ENCODE results near the gene SNX9. TPM values are rescaled to one million over a fixed set of nuclear protein-coding genes. Genes with fewer than 3 reads are reported as not detected.

Gene SNX9
- total RNA-seq, 1 experiment from 2014 or later = 31.3 TPM

GRCh38 chr6:157961832-157962575 lies 139.0 kb downstream of the SNX9 start:
- Histone ChIP-seq H3K9ac (ENCODE audit: extremely low read depth, insufficient read length, low read length) (no peak overlapping the region), H3K18ac (ENCODE audit: insufficient read length, low read depth, low read length) (no peak overlapping the region), H3K9me3 (ENCODE audit: control insufficient read depth, low read depth, low read length) (peaks cover 6% of the 10 kb centered on the region), H4K91ac (ENCODE audit: insufficient read length, low read depth, low read length) (no peak overlapping the region), H3K27ac (ENCODE audit: insufficient read length, low read depth, low read length) (no peak overlapping the region), H2BK120ac (ENCODE audit: low read depth, low read length, poor library complexity, severe bottlenecking) (no peak overlapping the region), H2BK20ac (ENCODE audit: low read depth, low read length, poor library complexity, severe bottlenecking) (no peak overlapping the region), H3K27me3 (ENCODE audit: insufficient read depth, low read length) (no peaks in the 10 kb centered on the region), H3K4ac (ENCODE audit: low read depth, low read length) (no peak overlapping the region), H3K23me2 (ENCODE audit: insufficient read length, low read depth, low read length, poor library complexity, severe bottlenecking) (no peaks in the 10 kb centered on the region), H3T11ph (ENCODE audit: low read length) (no peak overlapping the region), H2BK5ac (ENCODE audit: insufficient read length, low read length) (no peak overlapping the region), H4K20me1 (ENCODE audit: control insufficient read depth, insufficient read depth, insufficient read length) (no peaks in the 10 kb centered on the region), H3K14ac (ENCODE audit: insufficient read depth, low read length) (no peak overlapping the region), H3K79me2 (ENCODE audit: insufficient read depth, low read length) (no peaks in the 10 kb centered on the region), H3K23ac (ENCODE audit: insufficient read length, low read depth, low read length) (no peak overlapping the region), H3K4me2 (ENCODE audit: insufficient read depth, insufficient read length, low read length) (no peak overlapping the region), H3K56ac (ENCODE audit: insufficient read length, low read depth, low read length) (no peak overlapping the region), H2AK5ac (ENCODE audit: insufficient read length, low read length) (no peak overlapping the region), H2BK12ac (ENCODE audit: insufficient read length, low read depth, low read length) (no peak overlapping the region), H2AFZ (ENCODE audit: low read length) (no peak overlapping the region), H2BK15ac (ENCODE audit: low read depth, low read length) (no peak overlapping the region), H3K79me1 (ENCODE audit: insufficient read depth, low read depth, low read length, poor library complexity, severe bottlenecking) (no peaks in the 10 kb centered on the region), H4K8ac (replicated peaks; ENCODE audit: insufficient read length, low read depth, low read length) (no peak overlapping the region), H3K4me1 (ENCODE audit: insufficient read depth, low read length) (0 out of 2 replicates have a peak, but pooled peaks cover 3% of the 10 kb centered on the region), H4K5ac (ENCODE audit: insufficient read length, low read depth, low read length) (no peak overlapping the region)
- peak overlapping the region in 1 of 3 experiments; percentile 54; a peak in 1 of 7 replicates for H3K27ac Mint-ChIP-seq
- no peak overlapping the region for H3K4me3 Mint-ChIP-seq
- H3K27me3 Mint-ChIP-seq (ENCODE audit: low read depth) = no peaks in the 10 kb centered on the region
- H3K9me3 Mint-ChIP-seq = peaks cover 27 to 28% of the 10 kb centered on the region in 2 experiments
- no peak for DNase-seq
- no CpG with 5 or more reads among the region's 13 CpGs for WGBS (ENCODE audit: extremely low coverage, insufficient read length, low lambda C conversion rate)
- peaks cover 14 to 24% (median 21%) of the 10 kb centered on the region in 3 experiments for H3K36me3 Mint-ChIP-seq (ENCODE audit: insufficient read depth in 1 of 3, low read depth in 3 of 3)
- peaks cover 21 to 28% of the 10 kb centered on the region in 2 experiments for H3K4me1 Mint-ChIP-seq
- TF ChIP-seq CTCF (conservative IDR thresholded peaks at IDR 0.05) = no peak

Measured in H9 (cell line).